ENCODE data around the gene SPHK1.

- TF ChIP-seq GATA1 (IDR thresholded peaks at IDR 0.05; ENCODE audit: low read depth, low read length) (no peak), POLR2A (IDR thresholded peaks at IDR 0.05; ENCODE audit: low read length) (no peak)
Observed at GRCh38 chr17:76379275-76379641, 5.2 kb upstream of the SPHK1 start.
